ENCODE data around the gene VWA5B1.

The VWA5B1 gene

DNA sequence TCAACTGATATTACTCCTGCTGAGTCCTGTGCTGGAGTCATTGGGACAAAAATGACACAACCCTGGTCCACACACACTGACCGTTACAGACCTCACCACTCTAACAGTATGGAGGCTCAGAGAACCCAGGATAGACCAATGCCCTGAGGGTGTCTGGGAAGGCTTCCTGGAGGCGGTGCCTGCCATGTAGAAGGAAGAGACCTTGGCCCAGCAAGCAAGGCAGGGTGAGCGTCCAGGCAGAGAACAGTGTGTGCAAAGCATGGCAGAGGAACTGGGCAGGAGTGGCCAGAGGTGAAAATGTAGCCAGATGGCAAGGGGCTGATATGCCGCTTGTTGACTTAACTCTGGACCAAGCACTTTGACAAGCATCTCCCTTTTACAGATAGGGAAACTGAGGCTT, 85.5 kb downstream of the VWA5B1 start:
- Histone ChIP-seq H4K20me1 (ENCODE audit: insufficient read depth, low read length) (no peaks in the 10 kb centered on the region), H3F3A (ENCODE audit: insufficient read depth, low read length) (no peaks in the 10 kb centered on the region), H3K27ac (ENCODE audit: low read length) (no peak overlapping the region), H3K9me2 (replicated peaks; ENCODE audit: insufficient read depth, low read length) (no peaks in the 10 kb centered on the region), H3K4me3 (ENCODE audit: low read length) (no peak overlapping the region), H3K9ac (ENCODE audit: low read length) (no peak overlapping the region), H3K4me1 (ENCODE audit: low read length) (no peaks in the 10 kb centered on the region), H3K36me3 (replicated peaks; ENCODE audit: insufficient read depth, low read length) (no peaks in the 10 kb centered on the region), H3K9me3 (replicated peaks; ENCODE audit: insufficient read depth, low read length) (no peaks in the 10 kb centered on the region), H2AFZ (ENCODE audit: low read length) (no peak overlapping the region), H3K27me3 (replicated peaks; ENCODE audit: insufficient read depth, low read length) (peaks cover 96% of the 10 kb centered on the region), H3K79me2 (ENCODE audit: low read length) (no peaks in the 10 kb centered on the region), H3K4me2 (ENCODE audit: low read depth, low read length) (no peak overlapping the region)
- TF ChIP-seq EZH2 (optimal IDR thresholded peaks at IDR 0.05; ENCODE audit: low read depth, low read length) = no peak
- TF ChIP-seq, protein P1, sequence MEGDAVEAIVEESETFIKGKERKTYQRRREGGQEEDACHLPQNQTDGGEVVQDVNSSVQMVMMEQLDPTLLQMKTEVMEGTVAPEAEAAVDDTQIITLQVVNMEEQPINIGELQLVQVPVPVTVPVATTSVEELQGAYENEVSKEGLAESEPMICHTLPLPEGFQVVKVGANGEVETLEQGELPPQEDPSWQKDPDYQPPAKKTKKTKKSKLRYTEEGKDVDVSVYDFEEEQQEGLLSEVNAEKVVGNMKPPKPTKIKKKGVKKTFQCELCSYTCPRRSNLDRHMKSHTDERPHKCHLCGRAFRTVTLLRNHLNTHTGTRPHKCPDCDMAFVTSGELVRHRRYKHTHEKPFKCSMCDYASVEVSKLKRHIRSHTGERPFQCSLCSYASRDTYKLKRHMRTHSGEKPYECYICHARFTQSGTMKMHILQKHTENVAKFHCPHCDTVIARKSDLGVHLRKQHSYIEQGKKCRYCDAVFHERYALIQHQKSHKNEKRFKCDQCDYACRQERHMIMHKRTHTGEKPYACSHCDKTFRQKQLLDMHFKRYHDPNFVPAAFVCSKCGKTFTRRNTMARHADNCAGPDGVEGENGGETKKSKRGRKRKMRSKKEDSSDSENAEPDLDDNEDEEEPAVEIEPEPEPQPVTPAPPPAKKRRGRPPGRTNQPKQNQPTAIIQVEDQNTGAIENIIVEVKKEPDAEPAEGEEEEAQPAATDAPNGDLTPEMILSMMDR (IDR thresholded peaks at IDR 0.05; ENCODE audit: low read length) = no peak
- TF ChIP-seq EZH2phosphoT487 (IDR thresholded peaks at IDR 0.05; ENCODE audit: low read length) = no peak
- DNase-seq = no peak

GRCh38 chr1:20376880-20377494, 86.3 kb downstream of the VWA5B1 start:
- Histone ChIP-seq H3K9ac (ENCODE audit: low read length) (no peak overlapping the region), H3K4me2 (ENCODE audit: low read depth, low read length) (no peak overlapping the region), H3K27me3 (replicated peaks; ENCODE audit: insufficient read depth, low read length) (peaks cover 93% of the 10 kb centered on the region), H3K9me2 (replicated peaks; ENCODE audit: insufficient read depth, low read length) (no peaks in the 10 kb centered on the region), H4K20me1 (ENCODE audit: insufficient read depth, low read length) (no peaks in the 10 kb centered on the region), H3K9me3 (replicated peaks; ENCODE audit: insufficient read depth, low read length) (no peaks in the 10 kb centered on the region), H3K4me1 (ENCODE audit: low read length) (no peaks in the 10 kb centered on the region), H3K4me3 (ENCODE audit: low read length) (no peak overlapping the region), H3F3A (ENCODE audit: insufficient read depth, low read length) (no peaks in the 10 kb centered on the region), H3K79me2 (ENCODE audit: low read length) (no peaks in the 10 kb centered on the region), H3K36me3 (replicated peaks; ENCODE audit: insufficient read depth, low read length) (no peaks in the 10 kb centered on the region), H3K27ac (ENCODE audit: low read length) (no peak overlapping the region), H2AFZ (ENCODE audit: low read length) (no peak overlapping the region)
- DNase-seq = no peak
- TF ChIP-seq EZH2phosphoT487 (IDR thresholded peaks at IDR 0.05; ENCODE audit: low read length) = no peak
- TF ChIP-seq, protein P1 (IDR thresholded peaks at IDR 0.05; ENCODE audit: low read length) = peak; percentile 72

GRCh38 chr1:20377516-20378270, 87.0 kb downstream of the VWA5B1 start:
- Histone ChIP-seq H3K4me1 (ENCODE audit: low read length) (no peaks in the 10 kb centered on the region), H3K4me2 (ENCODE audit: low read depth, low read length) (no peak overlapping the region), H3K4me3 (ENCODE audit: low read length) (no peak overlapping the region), H3K27me3 (replicated peaks; ENCODE audit: insufficient read depth, low read length) (peaks cover 92% of the 10 kb centered on the region), H3K9ac (ENCODE audit: low read length) (no peak overlapping the region), H3K79me2 (ENCODE audit: low read length) (no peaks in the 10 kb centered on the region), H4K20me1 (ENCODE audit: insufficient read depth, low read length) (no peaks in the 10 kb centered on the region), H3K36me3 (replicated peaks; ENCODE audit: insufficient read depth, low read length) (no peaks in the 10 kb centered on the region), H3K27ac (ENCODE audit: low read length) (no peak overlapping the region), H3K9me2 (replicated peaks; ENCODE audit: insufficient read depth, low read length) (no peaks in the 10 kb centered on the region), H2AFZ (ENCODE audit: low read length) (no peak overlapping the region), H3K9me3 (replicated peaks; ENCODE audit: insufficient read depth, low read length) (no peaks in the 10 kb centered on the region), H3F3A (ENCODE audit: insufficient read depth, low read length) (no peaks in the 10 kb centered on the region)
- DNase-seq = no peak
- TF ChIP-seq EZH2 (optimal IDR thresholded peaks at IDR 0.05; ENCODE audit: low read depth, low read length) (no peak), EZH2phosphoT487 (IDR thresholded peaks at IDR 0.05; ENCODE audit: low read length) (no peak)
- TF ChIP-seq, protein P1 (IDR thresholded peaks at IDR 0.05; ENCODE audit: low read length) = no peak
